H1 (cell line): ENCODE results near the gene TMCO1.

Experiments used
- CBX5 ChIP-seq: fragments of 300-800, 300-1000 bp; sonication (generic); IDR thresholded peaks from 2 replicates; pipeline ENCODE4 v1.7.1; 2016; ENCODE audit warnings: antibody characterized with exemption, low read length, low read depth
- CHD1 ChIP-seq: IDR thresholded peaks from 2 replicates; pipeline ENCODE4 v1.6.1; 2012; ENCODE audit warnings: low read depth, low read length, improper control_type of control experiment
- EGR1 ChIP-seq: IDR thresholded peaks from 2 replicates; pipeline ENCODE4 v1.6.1; 2011; ENCODE audit warnings: low read depth, low read length, borderline replicate concordance
- EZH2 ChIP-seq: fragments of 200-600 bp; sonication (generic); IDR thresholded peaks from 2 replicates; pipeline ENCODE4 v1.7.1; 2012; ENCODE audit warnings: low read depth, mild to moderate bottlenecking, moderate library complexity, low read length, inconsistent platforms; ENCODE audit not compliant: severe bottlenecking
- GTF2F1 ChIP-seq: IDR thresholded peaks from 2 replicates; pipeline ENCODE4 v1.6.1; 2012; ENCODE audit warnings: low read depth, low read length, improper control_type of control experiment, borderline replicate concordance
- POLR2A ChIP-seq, 2 experiments: IDR thresholded peaks; 1 replicate in 1 of 2; 2 replicates in 1 of 2; pipeline ENCODE4 v1.6.1; 2011; ENCODE audit warnings: low read depth in 2 of 2, low read length in 2 of 2, mild to moderate bottlenecking in 2 of 2; ENCODE audit errors: control extremely low read depth in 1 of 2
- POLR2AphosphoS5 ChIP-seq: IDR thresholded peaks from 2 replicates; pipeline ENCODE4 v1.6.1; 2011; ENCODE audit warnings: low read depth, low read length
- SP2 ChIP-seq: IDR thresholded peaks from 2 replicates; pipeline ENCODE4 v1.6.1; 2012; ENCODE audit warnings: mild to moderate bottlenecking, low read length, inconsistent platforms
- TCF12 ChIP-seq: IDR thresholded peaks from 2 replicates; pipeline ENCODE4 v1.6.1; 2011; ENCODE audit warnings: low read depth, mild to moderate bottlenecking, low read length
- TF ChIP-seq, protein P1 (sequence below), 3 experiments: IDR thresholded peaks; 1 replicate in 2 of 3; 2 replicates in 1 of 3; pipeline versions ENCODE4 v1.5.1 to v1.6.1; 2011; ENCODE audit warnings: low read length in 3 of 3, mild to moderate bottlenecking in 3 of 3, inconsistent platforms in 2 of 3, low read depth in 1 of 3, moderate library complexity in 1 of 3; ENCODE audit not compliant: insufficient read depth in 1 of 3; ENCODE audit errors: control extremely low read depth in 1 of 3
- TF ChIP-seq, protein P2 (sequence below): IDR thresholded peaks from 2 replicates; pipeline ENCODE4 v1.6.1; 2011; ENCODE audit warnings: low read depth, mild to moderate bottlenecking, low read length; ENCODE audit not compliant: insufficient read depth

DNA sequence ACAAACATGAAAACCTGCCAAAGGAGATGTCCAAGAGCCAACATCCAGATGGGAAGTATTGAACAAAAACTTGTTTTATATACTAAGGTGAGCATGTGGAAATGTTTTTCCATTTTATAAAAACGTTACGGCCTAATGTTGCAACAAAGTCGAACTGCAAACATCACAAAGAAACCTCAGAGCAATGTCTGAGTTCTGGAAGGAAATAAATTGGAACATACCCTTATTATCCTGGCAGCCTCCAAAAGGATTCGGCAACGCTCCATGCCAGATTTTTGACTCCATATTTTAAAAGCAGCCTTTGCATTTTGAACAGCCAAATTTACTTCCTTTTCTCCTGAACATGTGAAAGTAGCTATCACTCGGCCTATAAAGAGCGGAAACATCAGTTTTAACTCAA, 73.6 kb downstream of the TMCO1 start:
- no peak for TF ChIP-seq CHD1
- TF ChIP-seq SP2, result no peak
- TF ChIP-seq, protein P1, sequence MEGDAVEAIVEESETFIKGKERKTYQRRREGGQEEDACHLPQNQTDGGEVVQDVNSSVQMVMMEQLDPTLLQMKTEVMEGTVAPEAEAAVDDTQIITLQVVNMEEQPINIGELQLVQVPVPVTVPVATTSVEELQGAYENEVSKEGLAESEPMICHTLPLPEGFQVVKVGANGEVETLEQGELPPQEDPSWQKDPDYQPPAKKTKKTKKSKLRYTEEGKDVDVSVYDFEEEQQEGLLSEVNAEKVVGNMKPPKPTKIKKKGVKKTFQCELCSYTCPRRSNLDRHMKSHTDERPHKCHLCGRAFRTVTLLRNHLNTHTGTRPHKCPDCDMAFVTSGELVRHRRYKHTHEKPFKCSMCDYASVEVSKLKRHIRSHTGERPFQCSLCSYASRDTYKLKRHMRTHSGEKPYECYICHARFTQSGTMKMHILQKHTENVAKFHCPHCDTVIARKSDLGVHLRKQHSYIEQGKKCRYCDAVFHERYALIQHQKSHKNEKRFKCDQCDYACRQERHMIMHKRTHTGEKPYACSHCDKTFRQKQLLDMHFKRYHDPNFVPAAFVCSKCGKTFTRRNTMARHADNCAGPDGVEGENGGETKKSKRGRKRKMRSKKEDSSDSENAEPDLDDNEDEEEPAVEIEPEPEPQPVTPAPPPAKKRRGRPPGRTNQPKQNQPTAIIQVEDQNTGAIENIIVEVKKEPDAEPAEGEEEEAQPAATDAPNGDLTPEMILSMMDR (IDR thresholded peaks at IDR 0.05; ENCODE audit: control extremely low read depth in 1 of 3, insufficient read depth in 1 of 3, low read depth in 1 of 3, low read length in 3 of 3), result no peak
- no peak for TF ChIP-seq TCF12
- TF ChIP-seq GTF2F1, result no peak
- TF ChIP-seq CBX5, result no peak
- no peak for TF ChIP-seq EGR1
- TF ChIP-seq POLR2A (IDR thresholded peaks at IDR 0.05; ENCODE audit: control extremely low read depth in 1 of 2, low read depth in 2 of 2, low read length in 2 of 2), result no peak
- TF ChIP-seq POLR2AphosphoS5, result no peak
- TF ChIP-seq, protein P2, sequence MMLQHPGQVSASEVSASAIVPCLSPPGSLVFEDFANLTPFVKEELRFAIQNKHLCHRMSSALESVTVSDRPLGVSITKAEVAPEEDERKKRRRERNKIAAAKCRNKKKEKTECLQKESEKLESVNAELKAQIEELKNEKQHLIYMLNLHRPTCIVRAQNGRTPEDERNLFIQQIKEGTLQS, result no peak
- TF ChIP-seq EZH2, result no peak
